H9 (cell line): ENCODE results near the gene NOVA1. TPM values are rescaled to one million over a fixed set of nuclear protein-coding genes. Genes with fewer than 3 reads are reported as not detected.

Experiments
- DNase-seq: peaks from one replicate; pipeline ENCODE4 v3.0.0-alpha.2; 2017
- H2AFZ ChIP-seq: one replicate; pipeline ENCODE4 v1.6.1; 2013; ENCODE audit warnings: mild to moderate bottlenecking, low read length, control low read depth, moderate library complexity
- H2AK5ac ChIP-seq: 2 replicates; pipeline ENCODE4 v1.6.1; 2013; ENCODE audit warnings: low read length, control low read depth, mixed read lengths; ENCODE audit not compliant: insufficient read length
- H2BK120ac ChIP-seq: one replicate; pipeline ENCODE4 v1.6.1; 2013; ENCODE audit warnings: low read depth, mild to moderate bottlenecking, low read length, control low read depth, inconsistent platforms; ENCODE audit not compliant: poor library complexity, severe bottlenecking
- H2BK12ac ChIP-seq: 2 replicates; pipeline ENCODE4 v1.6.1; 2013; ENCODE audit warnings: low read length, control low read depth, mixed read lengths, low read depth; ENCODE audit not compliant: insufficient read length
- H2BK15ac ChIP-seq: 2 replicates; pipeline ENCODE4 v1.6.1; 2013; ENCODE audit warnings: low read depth, low read length, control low read depth
- H2BK20ac ChIP-seq: one replicate; pipeline ENCODE4 v1.6.1; 2013; ENCODE audit warnings: low read depth, mild to moderate bottlenecking, low read length, control low read depth, inconsistent platforms; ENCODE audit not compliant: poor library complexity, severe bottlenecking
- H2BK5ac ChIP-seq: 2 replicates; pipeline ENCODE4 v1.6.1; 2013; ENCODE audit warnings: low read length, control low read depth, mixed read lengths; ENCODE audit not compliant: insufficient read length
- H3K14ac ChIP-seq: 2 replicates; pipeline ENCODE4 v1.6.1; 2013; ENCODE audit warnings: low read length, control low read depth; ENCODE audit not compliant: insufficient read depth
- H3K18ac ChIP-seq: 2 replicates; pipeline ENCODE4 v1.6.1; 2013; ENCODE audit warnings: low read depth, mild to moderate bottlenecking, mixed read lengths, low read length, control low read depth; ENCODE audit not compliant: insufficient read length
- H3K23ac ChIP-seq: 2 replicates; pipeline ENCODE4 v1.6.1; 2013; ENCODE audit warnings: low read length, control low read depth, mixed read lengths, low read depth; ENCODE audit not compliant: insufficient read length
- H3K23me2 ChIP-seq: 2 replicates; pipeline ENCODE4 v1.6.1; 2013; ENCODE audit warnings: low read depth, mild to moderate bottlenecking, mixed read lengths, low read length, control low read depth; ENCODE audit not compliant: insufficient read length, poor library complexity, severe bottlenecking
- H3K27ac ChIP-seq: 2 replicates; pipeline ENCODE4 v1.5.1; 2013; ENCODE audit warnings: low read length, control low read depth, mixed read lengths, low read depth; ENCODE audit not compliant: insufficient read length
- H3K27me3 ChIP-seq: 2 replicates; pipeline ENCODE4 v1.6.1; 2013; ENCODE audit warnings: low read length, control low read depth, inconsistent platforms; ENCODE audit not compliant: insufficient read depth
- H3K4ac ChIP-seq: 2 replicates; pipeline ENCODE4 v1.6.1; 2013; ENCODE audit warnings: low read depth, mild to moderate bottlenecking, control low read depth, inconsistent platforms, low read length, moderate library complexity
- H3K4me1 ChIP-seq: 2 replicates; pipeline ENCODE4 v1.6.1; 2013; ENCODE audit warnings: low read length, control low read depth, inconsistent platforms; ENCODE audit not compliant: insufficient read depth
- H3K4me2 ChIP-seq: 2 replicates; pipeline ENCODE4 v1.6.1; 2013; ENCODE audit warnings: low read length, control low read depth, mixed read lengths; ENCODE audit not compliant: insufficient read length, insufficient read depth
- H3K56ac ChIP-seq: 2 replicates; pipeline ENCODE4 v1.6.1; 2013; ENCODE audit warnings: low read depth, mild to moderate bottlenecking, mixed read lengths, low read length, control low read depth; ENCODE audit not compliant: insufficient read length
- H3K79me1 ChIP-seq: 2 replicates; pipeline ENCODE4 v1.6.1; 2013; ENCODE audit warnings: low read depth, mild to moderate bottlenecking, moderate library complexity, low read length, control low read depth, inconsistent platforms; ENCODE audit not compliant: insufficient read depth, poor library complexity, severe bottlenecking
- H3K79me2 ChIP-seq: 2 replicates; pipeline ENCODE4 v1.6.1; 2013; ENCODE audit warnings: low read length, control low read depth, inconsistent platforms; ENCODE audit not compliant: insufficient read depth
- H3K9ac ChIP-seq: 2 replicates; pipeline ENCODE4 v1.6.1; 2013; ENCODE audit warnings: low read length, control low read depth, mixed read lengths; ENCODE audit not compliant: insufficient read length; ENCODE audit errors: extremely low read depth
- H3K9me3 ChIP-seq: one replicate; pipeline ENCODE4 v1.6.1; 2013; ENCODE audit warnings: low read depth, low read length, inconsistent platforms; ENCODE audit not compliant: control insufficient read depth
- H3T11ph ChIP-seq: one replicate; pipeline ENCODE4 v1.6.1; 2013; ENCODE audit warnings: mild to moderate bottlenecking, low read length, control low read depth, inconsistent platforms
- H4K20me1 ChIP-seq: one replicate; pipeline ENCODE4 v1.6.1; 2013; ENCODE audit not compliant: control insufficient read depth, insufficient read length, insufficient read depth
- H4K5ac ChIP-seq: 2 replicates; pipeline ENCODE4 v1.6.1; 2013; ENCODE audit warnings: low read depth, mild to moderate bottlenecking, mixed read lengths, low read length, control low read depth; ENCODE audit not compliant: insufficient read length
- H4K8ac ChIP-seq: replicated peaks from 2 replicates; pipeline ENCODE4 v1.6.1; 2013; ENCODE audit warnings: low read length, control low read depth, mixed read lengths, low read depth; ENCODE audit not compliant: insufficient read length
- H4K91ac ChIP-seq: 2 replicates; pipeline ENCODE4 v1.6.1; 2013; ENCODE audit warnings: low read depth, mild to moderate bottlenecking, moderate library complexity, mixed read lengths, low read length, control low read depth; ENCODE audit not compliant: insufficient read length
- H3K27ac Mint-ChIP-seq, 3 experiments: 2 replicates in 2 of 3; 3 replicates in 1 of 3; pipeline ENCODE4 v1.8.0; 2020 to 2021; ENCODE audit warnings: mixed read lengths in 3 of 3, mild to moderate bottlenecking in 1 of 3, moderate library complexity in 1 of 3
- H3K27me3 Mint-ChIP-seq: 2 replicates; pipeline ENCODE4 v1.8.0; 2021; ENCODE audit warnings: low read depth, mild to moderate bottlenecking, moderate library complexity, mixed read lengths
- H3K36me3 Mint-ChIP-seq, 3 experiments: 2 replicates in 2 of 3; 3 replicates in 1 of 3; pipeline ENCODE4 v1.8.0; 2020 to 2021; ENCODE audit warnings: low read depth in 3 of 3, mixed read lengths in 3 of 3; ENCODE audit not compliant: insufficient read depth in 1 of 3
- H3K4me1 Mint-ChIP-seq, 2 experiments: 2 replicates each; pipeline ENCODE4 v1.8.0; 2020; ENCODE audit warnings: mixed read lengths in 2 of 2
- H3K4me3 Mint-ChIP-seq, 2 experiments: 2 replicates in 1 of 2; 3 replicates in 1 of 2; pipeline ENCODE4 v1.8.0; 2020 to 2021; ENCODE audit warnings: mild to moderate bottlenecking in 2 of 2, mixed read lengths in 2 of 2, moderate library complexity in 1 of 2
- H3K9me3 Mint-ChIP-seq, 2 experiments: 2 replicates in 1 of 2; 3 replicates in 1 of 2; pipeline ENCODE4 v1.8.0; 2020; ENCODE audit warnings: mild to moderate bottlenecking in 2 of 2, mixed read lengths in 2 of 2, moderate library complexity in 1 of 2
- CTCF ChIP-seq: fragments of 200-600 bp; sonication (generic); conservative IDR thresholded peaks from 3 replicates; pipeline ENCODE4 v1.8.0; 2021; ENCODE audit warnings: antibody characterized with exemption, mild to moderate bottlenecking
- WGBS: extraction: QIAGEN DNeasy Blood & Tissue Kit; methylation state at CpG from one replicate; pipeline ENCODE4 v1.1.7; 2013; ENCODE audit warnings: missing lambda C conversion rate, low lambda C conversion rate, mixed read lengths; ENCODE audit not compliant: insufficient read length; ENCODE audit errors: extremely low coverage; 5-methylcytosine and 5-hydroxymethylcytosine counted together
- total RNA-seq: library from RNA; stranded (reverse); gene quantifications from 2 replicates; pipeline ENCODE4 v1.2.1, GENCODE V29; 2021

The NOVA1 gene
- total RNA-seq, 1 experiment from 2014 or later = 13.8 TPM

DNA sequence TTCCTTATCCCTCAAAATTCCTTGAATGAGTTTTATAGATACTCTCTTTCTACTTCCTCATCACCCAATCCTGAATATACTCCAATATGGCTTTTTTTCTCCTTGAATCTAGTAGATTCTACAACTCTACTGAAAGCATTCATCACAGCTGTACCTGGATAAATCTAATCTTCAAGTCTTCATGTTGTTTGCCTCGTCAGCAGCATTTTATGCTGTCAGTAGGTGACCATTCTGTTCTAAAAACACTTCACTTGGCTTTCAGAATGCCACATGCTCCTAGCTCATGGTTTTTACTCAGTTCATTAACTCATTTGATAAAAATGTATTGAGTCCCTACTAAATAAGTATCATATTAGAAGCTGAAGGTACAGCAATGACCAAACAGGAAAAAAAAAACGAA, 113.3 kb downstream of the NOVA1 start:
- no peak overlapping the region for H2BK12ac ChIP-seq
- H3K9ac ChIP-seq = no peak overlapping the region
- no peaks in the 10 kb centered on the region for H4K20me1 ChIP-seq
- H2BK120ac ChIP-seq = no peak overlapping the region
- no peaks in the 10 kb centered on the region for H3K27me3 ChIP-seq
- H3K9me3 Mint-ChIP-seq = no peaks in the 10 kb centered on the region
- H2AK5ac ChIP-seq = no peak overlapping the region
- H3K27ac Mint-ChIP-seq = no peak overlapping the region; a peak in 1 of 7 replicates
- no peak overlapping the region for H3K27ac ChIP-seq
- no peaks in the 10 kb centered on the region for H3K23me2 ChIP-seq
- DNase-seq = no peak
- H3K79me2 ChIP-seq = no peaks in the 10 kb centered on the region
- H3T11ph ChIP-seq = no peak overlapping the region
- H4K5ac ChIP-seq = no peak overlapping the region
- no peak for TF ChIP-seq CTCF
- no peak overlapping the region for H2BK20ac ChIP-seq
- H3K4me2 ChIP-seq = no peak overlapping the region
- H2BK15ac ChIP-seq = no peak overlapping the region
- no peak overlapping the region for H3K4me3 Mint-ChIP-seq
- no CpG with 5 or more reads among the region's 2 CpGs for WGBS
- no peak overlapping the region for H2BK5ac ChIP-seq
- H3K14ac ChIP-seq = no peak overlapping the region
- H3K23ac ChIP-seq = no peak overlapping the region
- no peaks in the 10 kb centered on the region for H3K9me3 ChIP-seq
- H4K8ac ChIP-seq = no peak overlapping the region
- peaks cover 0 to 4% (median 0%) of the 10 kb centered on the region in 3 experiments; a peak in 1 of 7 replicates for H3K36me3 Mint-ChIP-seq
- no peaks in the 10 kb centered on the region for H3K27me3 Mint-ChIP-seq
- no peak overlapping the region for H4K91ac ChIP-seq
- no peaks in the 10 kb centered on the region for H3K4me1 Mint-ChIP-seq
- H3K4me1 ChIP-seq = no peaks in the 10 kb centered on the region
- no peak overlapping the region for H3K56ac ChIP-seq
- H3K4ac ChIP-seq = no peak overlapping the region
- no peak overlapping the region for H3K18ac ChIP-seq
- H3K79me1 ChIP-seq = no peaks in the 10 kb centered on the region
- H2AFZ ChIP-seq = no peak overlapping the region
